ENCODE measurements around the gene CCDC127.

The CCDC127 gene

GRCh38 chr5:156411-157072 lies 61.4 kb downstream of the CCDC127 start:
- DNase-seq, result no peak

GRCh38 chr5:155651-156410 lies 62.1 kb downstream of the CCDC127 start:
- DNase-seq, result no peak

- no peak for DNase-seq
These were observed 63.1 kb downstream of the CCDC127 start for GRCh38 chr5:154826-155225.

GRCh38 chr5:154236-154635 lies 63.7 kb downstream of the CCDC127 start:
- no peak for DNase-seq

GRCh38 chr5:153256-153655 lies 64.7 kb downstream of the CCDC127 start:
- DNase-seq, result no peak

- DNase-seq, result no peak
These were observed 65.9 kb downstream of the CCDC127 start for GRCh38 chr5:152077-152476.

GRCh38 chr5:150746-151145 lies 67.2 kb downstream of the CCDC127 start:
- DNase-seq, result no peak

- DNase-seq, result no peak
These were observed 68.0 kb downstream of the CCDC127 start for GRCh38 chr5:149745-150485.

- no peak for DNase-seq
These were observed 70.2 kb downstream of the CCDC127 start for GRCh38 chr5:147751-148150.
